ENCODE results near the gene OVCA2.

Gene OVCA2

GRCh38 chr17:2087597-2088211 lies 45.9 kb downstream of the OVCA2 start:
- peak in 5 of 14 donors; percentile 15 to 46 (median 33) for DNase-seq

- no peak for DNase-seq
Measured at GRCh38 chr17:2089021-2089422, 47.2 kb downstream of the OVCA2 start.

- no peak for DNase-seq
Measured at GRCh38 chr17:2090210-2090641, 48.4 kb downstream of the OVCA2 start.

GRCh38 chr17:2090804-2091534 lies 49.1 kb downstream of the OVCA2 start:
- DNase-seq, result peak in 3 of 14 donors; percentile 7 to 16 (median 15)

DNA sequence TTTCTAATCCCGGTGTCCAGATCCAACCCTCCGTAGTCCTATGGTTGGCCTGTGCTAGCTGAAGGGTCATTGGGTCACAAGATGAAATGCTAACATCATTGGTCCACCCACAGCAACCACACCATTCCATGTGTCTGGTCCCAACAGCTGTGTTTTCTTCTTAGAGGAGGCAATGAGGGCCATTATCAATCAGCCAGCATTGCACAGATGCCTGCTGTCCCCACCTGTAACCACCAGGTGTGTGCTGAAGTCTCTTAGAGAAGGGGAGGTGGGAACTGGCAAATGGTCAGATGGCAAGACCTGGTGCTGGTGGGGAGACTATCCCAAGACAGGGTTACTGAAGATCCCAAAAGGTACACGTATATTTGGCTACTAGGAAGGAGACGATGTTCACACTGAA lies 50.4 kb downstream of the OVCA2 start:
- no peak for DNase-seq
